ENCODE data around the gene ADAT3.

Gene ADAT3

DNA sequence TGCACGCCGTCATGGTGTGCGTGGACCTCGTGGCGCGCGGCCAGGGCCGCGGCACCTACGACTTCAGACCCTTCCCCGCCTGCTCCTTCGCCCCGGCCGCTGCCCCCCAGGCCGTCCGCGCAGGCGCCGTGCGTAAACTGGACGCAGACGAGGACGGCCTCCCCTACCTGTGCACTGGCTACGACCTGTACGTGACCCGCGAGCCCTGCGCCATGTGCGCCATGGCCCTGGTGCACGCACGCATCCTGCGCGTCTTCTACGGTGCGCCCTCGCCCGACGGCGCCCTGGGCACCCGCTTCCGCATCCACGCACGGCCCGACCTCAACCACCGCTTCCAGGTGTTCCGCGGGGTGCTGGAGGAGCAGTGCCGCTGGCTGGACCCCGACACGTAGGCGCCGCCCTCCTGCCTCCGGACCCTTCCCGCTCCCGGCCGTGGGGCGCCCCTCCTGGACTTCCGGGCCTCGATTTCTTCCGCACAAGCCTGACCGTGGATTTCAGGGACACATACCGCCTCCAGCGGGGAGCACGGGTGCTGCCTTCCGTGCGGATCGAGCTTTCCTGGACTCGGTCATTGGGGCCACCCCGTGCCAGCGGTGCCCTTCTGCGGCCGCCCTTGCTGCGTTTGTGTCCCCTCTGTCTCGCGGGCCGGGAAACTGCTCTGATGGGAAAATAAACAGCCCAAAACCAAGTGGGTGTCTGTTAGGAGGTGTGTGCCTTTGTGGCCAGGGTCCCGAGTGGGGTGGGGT, 7.7 kb downstream of the ADAT3 start:
- DNase-seq (ENCODE audit: low spot score) = no peak

- no peak for DNase-seq (ENCODE audit: low spot score)
These were observed 8.8 kb downstream of the ADAT3 start for GRCh38 chr19:1913781-1914577.

- DNase-seq (ENCODE audit: low spot score) = no peak
These were observed 9.7 kb downstream of the ADAT3 start for GRCh38 chr19:1914826-1915341.

- no peak for DNase-seq (ENCODE audit: low spot score)
These were observed 11.9 kb downstream of the ADAT3 start for GRCh38 chr19:1917146-1917545.

GRCh38 chr19:1917926-1918325, 12.7 kb downstream of the ADAT3 start:
- DNase-seq (ENCODE audit: low spot score) = no peak

DNA sequence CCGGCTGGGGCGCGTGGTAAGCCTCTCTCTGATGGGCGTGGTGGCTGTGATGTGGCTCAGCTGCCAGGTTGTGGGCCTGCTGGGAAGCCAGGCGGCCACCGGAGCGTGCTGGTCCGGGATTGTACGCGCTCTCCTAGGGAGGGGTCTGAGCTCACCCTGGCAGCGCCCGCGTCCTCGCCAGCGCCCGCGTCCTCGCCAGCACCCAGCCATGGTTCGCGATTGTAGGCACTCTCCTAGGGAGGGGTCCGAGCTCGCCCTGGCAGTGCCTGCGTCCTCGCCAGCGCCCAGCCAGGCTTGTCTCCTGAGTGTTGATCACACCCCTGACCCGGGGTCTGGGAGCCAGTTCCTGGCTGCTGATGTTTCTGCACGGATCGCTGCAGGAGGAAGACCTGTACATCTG, 13.8 kb downstream of the ADAT3 start:
- DNase-seq (ENCODE audit: low spot score) = no peak

- no peak for DNase-seq (ENCODE audit: low spot score)
These were observed 15.4 kb downstream of the ADAT3 start for GRCh38 chr19:1920644-1921043.

GRCh38 chr19:1921326-1921725, 16.1 kb downstream of the ADAT3 start:
- DNase-seq (ENCODE audit: low spot score) = no peak

GRCh38 chr19:1921825-1922224, 16.6 kb downstream of the ADAT3 start:
- DNase-seq (ENCODE audit: low spot score) = no peak

GRCh38 chr19:1922803-1923202, 17.6 kb downstream of the ADAT3 start:
- DNase-seq (ENCODE audit: low spot score) = no peak

DNA sequence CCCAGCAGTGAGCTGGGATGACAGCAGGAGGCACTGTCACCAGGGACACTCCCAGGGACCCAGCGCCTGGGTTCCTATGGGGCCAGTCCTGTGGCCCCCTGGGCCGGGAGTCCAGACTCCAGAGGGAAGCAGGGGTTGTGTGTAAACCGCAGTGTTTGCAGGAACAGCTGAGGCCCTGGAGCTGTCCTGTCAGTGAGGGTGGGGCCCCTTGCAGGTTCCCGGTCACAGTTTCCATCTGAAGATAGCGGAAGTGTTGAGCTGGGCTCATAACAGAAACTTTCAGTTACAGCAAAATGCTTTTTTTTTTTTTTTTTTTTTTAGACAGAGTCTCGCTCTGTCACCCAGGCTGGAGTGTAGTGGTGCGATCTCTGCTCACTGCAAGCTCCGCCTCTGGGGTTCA, 18.1 kb downstream of the ADAT3 start:
- no peak for DNase-seq (ENCODE audit: low spot score)

DNA sequence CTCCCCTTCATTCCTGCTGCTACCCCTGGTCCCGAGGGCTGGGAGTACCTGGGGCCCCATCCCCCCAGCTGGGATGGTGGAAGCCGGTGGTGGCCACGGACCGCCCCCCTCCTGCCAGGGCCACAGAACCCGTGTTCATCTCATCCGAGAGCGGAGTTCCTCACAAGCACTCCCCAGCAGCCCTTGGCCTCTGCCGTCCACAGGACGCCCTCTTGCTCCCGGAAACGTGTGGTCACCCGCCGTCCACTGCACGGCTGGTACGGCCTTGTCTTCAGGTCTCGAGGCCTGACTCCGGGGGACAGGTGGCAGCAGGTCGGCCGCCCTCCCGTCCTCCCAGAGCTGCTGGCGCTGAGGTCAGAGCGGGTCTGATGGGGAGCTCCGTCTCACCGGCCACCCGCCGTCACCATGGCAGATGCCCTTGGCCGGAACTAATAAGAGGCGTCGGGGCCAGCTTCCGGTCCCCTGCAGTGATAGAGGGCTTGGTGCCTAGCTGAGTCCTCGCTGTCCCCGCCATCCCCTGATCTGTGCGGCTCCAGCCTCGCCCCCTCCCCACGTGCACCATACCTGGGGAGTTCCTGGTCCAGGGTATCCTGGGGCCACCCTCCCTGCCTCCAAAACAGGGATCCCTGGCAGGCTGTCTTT, 19.2 kb downstream of the ADAT3 start:
- no peak for DNase-seq (ENCODE audit: low spot score)

- no peak for DNase-seq (ENCODE audit: low spot score)
These were observed 20.3 kb downstream of the ADAT3 start for GRCh38 chr19:1925544-1925943.

- peak; percentile 91 for DNase-seq (ENCODE audit: low spot score)
These were observed 24.0 kb downstream of the ADAT3 start for GRCh38 chr19:1929021-1929742.

GRCh38 chr19:1931445-1931844, 26.2 kb downstream of the ADAT3 start:
- no peak for DNase-seq (ENCODE audit: low spot score)

GRCh38 chr19:1932395-1932794, 27.2 kb downstream of the ADAT3 start:
- no peak for DNase-seq (ENCODE audit: low spot score)

- no peak for DNase-seq (ENCODE audit: low spot score)
These were observed 28.0 kb downstream of the ADAT3 start for GRCh38 chr19:1933244-1933643.

DNA sequence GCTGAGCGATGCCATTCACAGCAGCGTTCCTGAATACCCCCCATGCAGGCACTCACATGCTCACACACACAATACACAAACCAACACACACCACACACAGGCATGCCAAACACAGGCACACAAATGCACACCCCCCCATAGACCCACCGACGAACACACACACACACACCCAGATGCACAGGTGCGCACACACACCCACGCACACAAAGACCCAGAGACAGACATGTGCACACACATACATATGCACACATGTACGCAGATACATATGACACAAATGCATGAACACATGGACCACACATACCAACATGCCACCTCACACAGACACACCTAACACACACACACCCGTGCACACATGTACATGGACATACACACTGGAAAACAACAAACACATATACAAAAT, 28.7 kb downstream of the ADAT3 start:
- DNase-seq (ENCODE audit: low spot score) = no peak

- DNase-seq (ENCODE audit: low spot score) = peak; percentile 29
These were observed 30.4 kb downstream of the ADAT3 start for GRCh38 chr19:1935484-1936208.

DNA sequence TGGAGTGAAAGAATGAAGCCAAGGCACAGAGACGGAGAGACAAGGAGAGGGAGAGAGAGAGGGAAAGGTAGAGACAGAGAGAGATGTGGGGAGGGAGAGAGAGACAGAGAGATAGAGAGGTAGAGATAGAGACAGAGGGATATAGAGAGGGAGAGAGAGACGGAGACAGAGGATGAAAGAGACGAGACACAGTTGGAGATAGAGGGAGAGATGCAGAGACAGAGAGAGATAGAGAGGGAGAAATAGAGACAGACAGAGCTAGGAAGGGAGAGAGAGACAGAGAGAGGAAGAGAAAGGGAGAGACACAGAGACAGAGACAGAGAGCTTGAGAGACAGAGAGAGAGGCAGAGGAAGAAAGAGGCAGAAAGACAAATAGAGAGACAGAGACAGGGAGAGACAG, 31.2 kb downstream of the ADAT3 start:
- no peak for DNase-seq (ENCODE audit: low spot score)

DNA sequence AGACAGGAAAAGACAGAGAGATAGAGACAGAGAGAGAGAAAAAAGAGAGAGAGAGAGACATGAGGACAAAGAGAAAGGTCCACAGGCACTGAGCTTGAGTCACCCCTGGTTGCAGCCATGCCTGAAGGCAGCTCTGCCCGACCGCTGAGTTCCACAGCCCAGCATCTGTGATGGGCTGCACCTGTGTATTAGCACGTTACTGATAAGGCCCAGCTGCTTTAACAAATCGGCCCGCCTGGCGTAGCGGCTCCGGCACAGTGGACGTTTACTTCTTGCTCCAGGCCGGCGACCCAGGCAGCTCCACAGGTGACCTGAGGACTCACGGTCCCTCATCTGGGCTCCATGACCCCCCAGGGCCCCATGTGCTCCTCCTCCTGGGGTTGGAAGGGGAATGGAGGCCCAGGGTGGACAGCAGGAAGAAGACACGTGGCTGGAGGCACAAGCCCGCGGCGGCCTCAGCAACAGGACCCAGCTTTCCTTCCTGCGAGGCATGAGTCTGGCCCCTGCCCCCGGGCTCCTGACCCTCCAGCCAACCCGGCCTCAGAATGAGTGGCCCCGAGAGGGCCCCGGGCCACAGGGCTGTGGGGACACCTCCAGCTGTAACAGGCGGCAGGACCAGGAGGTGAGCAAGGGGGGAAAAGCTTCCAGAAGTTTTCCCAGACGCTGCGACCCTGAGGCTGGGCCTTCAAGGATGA, 31.9 kb downstream of the ADAT3 start:
- no peak for DNase-seq (ENCODE audit: low spot score)

Data from hepatic stellate cell (primary cell).